K562 (cell line): ENCODE data around the gene KNTC1. TPM values are rescaled to one million over a fixed set of nuclear protein-coding genes. Genes with fewer than 3 reads are reported as not detected.

Source experiments
- ATAC-seq: fragments of 200-7000 bp; cut with Tn5 transposase; 3 replicates; pipeline ENCODE4 v1.9.1; 2020; ENCODE audit warnings: moderate library complexity
- BruUV-seq: library from RNA; stranded (reverse); fragments of 400-500 nt; replicated peaks from 2 replicates; lab custom pipeline; 2021; lab: Mats Ljungman, UMichigan
- CTCF ChIA-PET: fragments of 300-600 bp; formaldehyde crosslinking; extraction: SDS; loops from one replicate; lab custom pipeline; 2021; ENCODE audit warnings: low intra/inter-chr PET ratio; lab: Yijun Ruan, JAX
- POLR2A ChIA-PET: fragments of 300-600, 350-650 bp; sonication (Branson Sonifier 250); formaldehyde crosslinking; extraction: SDS; loops from one replicate; lab custom pipeline; 2021; ENCODE audit warnings: antibody characterized with exemption, inconsistent platforms; lab: Yijun Ruan, JAX
- DNase-seq, 4 experiments: peaks; one replicate each; pipeline versions ENCODE4 v3.0.0 to v3.0.0-alpha.2; 2011 to 2018; ENCODE audit warnings: low spot score in 3 of 4, mixed read lengths in 3 of 4; ENCODE audit errors: extremely low read depth in 1 of 4
- FAIRE-seq: peaks from 2 replicates; lab custom pipeline; 2011; peaks lifted over from hg19 to GRCh38; lab: Jason Lieb, UNC
- H2AFZ ChIP-seq: 2 replicates; pipeline ENCODE4 v1.6.0; 2011; ENCODE audit warnings: low read depth, low read length, control low read depth, inconsistent platforms
- H3K27ac ChIP-seq: fragments of 200-600 bp; 3 replicates; pipeline ENCODE4 v1.8.0; 2011; ENCODE audit warnings: low read depth, mild to moderate bottlenecking, control low read depth, inconsistent platforms, low read length, moderate library complexity, mixed read lengths; ENCODE audit errors: extremely low read depth
- H3K27me3 ChIP-seq, 2 experiments: fragments of 300-600 bp in 1 of 2; 2 replicates in 1 of 2; 3 replicates in 1 of 2; pipeline versions ENCODE4 v1.6.0 to v1.8.0; 2011; ENCODE audit warnings: inconsistent platforms in 2 of 2, low read length in 2 of 2, mild to moderate bottlenecking in 1 of 2, mixed read lengths in 1 of 2, moderate library complexity in 1 of 2; ENCODE audit not compliant: control insufficient read depth in 2 of 2, insufficient read depth in 2 of 2
- H3K36me3 ChIP-seq: fragments of 300-600 bp; 3 replicates; pipeline ENCODE4 v1.8.0; 2011; ENCODE audit warnings: mild to moderate bottlenecking, low read length, inconsistent platforms; ENCODE audit not compliant: control insufficient read depth, insufficient read depth
- H3K4me1 ChIP-seq, 2 experiments: fragments of 200-600 bp in 1 of 2; replicated peaks in 1 of 2; 2 replicates in 1 of 2; 3 replicates in 1 of 2; pipeline versions ENCODE4 v1.5.1 to v1.8.0; 2011; ENCODE audit warnings: inconsistent platforms in 2 of 2, low read length in 2 of 2, mild to moderate bottlenecking in 1 of 2, mixed read lengths in 1 of 2, moderate library complexity in 1 of 2; ENCODE audit not compliant: control insufficient read depth in 2 of 2, insufficient read depth in 2 of 2
- H3K4me2 ChIP-seq: 2 replicates; pipeline ENCODE4 v1.6.1; 2011; ENCODE audit warnings: low read length, control low read depth, inconsistent platforms, mixed read lengths; ENCODE audit not compliant: insufficient read depth
- H3K4me3 ChIP-seq: fragments of 200-600 bp; sonication (generic), shearing (Covaris generic); 2 replicates; pipeline ENCODE4 v1.5.1; 2016; ENCODE audit warnings: control low read depth, inconsistent platforms
- H3K79me2 ChIP-seq: fragments of 200-600 bp; 3 replicates; pipeline ENCODE4 v1.8.0; 2011; ENCODE audit warnings: low read length, inconsistent platforms; ENCODE audit not compliant: control insufficient read depth, insufficient read depth
- H3K9ac ChIP-seq, 2 experiments: 2 replicates each; pipeline versions ENCODE4 v1.6.0 to v1.6.1; 2011; ENCODE audit warnings: low read depth in 2 of 2, low read length in 2 of 2, control low read depth in 1 of 2, inconsistent platforms in 1 of 2, mild to moderate bottlenecking in 1 of 2, mixed read lengths in 1 of 2; ENCODE audit not compliant: insufficient read depth in 1 of 2
- H3K9me1 ChIP-seq: one replicate; pipeline ENCODE4 v1.6.0; 2011; ENCODE audit warnings: inconsistent platforms, mild to moderate bottlenecking, low read length, moderate library complexity; ENCODE audit not compliant: control insufficient read depth, insufficient read depth
- H3K9me3 ChIP-seq: replicated peaks from 2 replicates; pipeline ENCODE4 v1.5.1; 2011; ENCODE audit warnings: low read depth, low read length, inconsistent platforms; ENCODE audit not compliant: control insufficient read depth, insufficient read depth
- H4K20me1 ChIP-seq: replicated peaks from 2 replicates; pipeline ENCODE4 v1.6.1; 2011; ENCODE audit warnings: low read length, inconsistent platforms, mixed read lengths; ENCODE audit not compliant: control insufficient read depth, insufficient read depth
- C11orf30 ChIP-seq: fragments of 450-650 bp; IDR thresholded peaks from 2 replicates; pipeline ENCODE4 v1.6.1; 2016; ENCODE audit warnings: low read depth, mild to moderate bottlenecking
- CTBP1 ChIP-seq: fragments of 450-650 bp; IDR thresholded peaks from 2 replicates; pipeline ENCODE4 v1.6.1; 2016; ENCODE audit warnings: borderline replicate concordance
- DEAF1 ChIP-seq: fragments of 450-650 bp; formaldehyde crosslinking; IDR thresholded peaks from 2 replicates; pipeline ENCODE4 v1.4.0; 2020; ENCODE audit warnings: mild to moderate bottlenecking, moderate library complexity
- ELF4 ChIP-seq: fragments of 450-650 bp; formaldehyde crosslinking; IDR thresholded peaks from 2 replicates; pipeline ENCODE4 v1.4.0; 2022; ENCODE audit warnings: missing genetic modification characterization
- ETS1 ChIP-seq: conservative IDR thresholded peaks from 2 replicates; pipeline ENCODE4 v1.6.1; 2011; ENCODE audit warnings: low read depth, mild to moderate bottlenecking, low read length; ENCODE audit not compliant: control insufficient read depth
- ETV5 ChIP-seq: sonication (generic); formaldehyde crosslinking; IDR thresholded peaks from 2 replicates; pipeline ENCODE4 v1.4.0; 2020; ENCODE audit warnings: low read depth, mild to moderate bottlenecking, missing genetic modification reagents
- HEY1 ChIP-seq: fragments of 250-450 bp; sonication (Bioruptor Pico); IDR thresholded peaks from 2 replicates; pipeline ENCODE4 v1.5.0; 2020; ENCODE audit warnings: mild to moderate bottlenecking, moderate library complexity, borderline replicate concordance
- NR0B1 ChIP-seq: fragments of 450-650 bp; IDR thresholded peaks from one replicate; pipeline ENCODE4 v1.6.1; 2018; ENCODE audit warnings: mild to moderate bottlenecking, moderate library complexity; ENCODE audit not compliant: partially characterized antibody
- ZNF224 ChIP-seq: sonication (generic); formaldehyde crosslinking; IDR thresholded peaks from 2 replicates; pipeline ENCODE4 v1.8.0; 2022; ENCODE audit warnings: mild to moderate bottlenecking, missing genetic modification reagents
- ZNF316 ChIP-seq: fragments of 450-650 bp; IDR thresholded peaks from 2 replicates; pipeline ENCODE4 v1.6.1; 2016
- ZNF408 ChIP-seq: fragments of 250-450 bp; sonication (Bioruptor Pico); IDR thresholded peaks from 2 replicates; pipeline ENCODE4 v1.4.0; 2020; ENCODE audit warnings: low read depth, mild to moderate bottlenecking, moderate library complexity
- ZNF699 ChIP-seq: fragments of 250-450 bp; sonication (Bioruptor Pico); IDR thresholded peaks from 2 replicates; pipeline ENCODE4 v1.8.0; 2021; ENCODE audit warnings: mild to moderate bottlenecking, moderate library complexity; ENCODE audit not compliant: insufficient replicate concordance
- WGBS: fragments of 100-300 bp; shearing (Covaris generic); methylation state at CpG from one replicate; pipeline ENCODE4 v1.1.6; 2016; ENCODE audit warnings: low coverage, mixed read lengths; ENCODE audit not compliant: insufficient coverage; ENCODE audit errors: missing lambda C conversion rate; 5-methylcytosine and 5-hydroxymethylcytosine counted together
- in situ Hi-C: fragments of 300-500 bp; cut with MboI; formaldehyde crosslinking; loops from 4 replicates; pipeline ENCODE4 v1.15.0; 2018; ENCODE audit warnings: inconsistent platforms, mixed read lengths
- intact Hi-C: fragments of 100-400 bp; cut with micrococcal nuclease; formaldehyde crosslinking; loops from 2 replicates; pipeline ENCODE4 v1.14.2; 2022
- polyA plus RNA-seq, 8 experiments: library from polyadenylated mRNA; depleted of rRNA in 4 of 8; stranded (reverse) in 5 of 8; unstranded in 3 of 8; fragments of >200 nt; fragmentation: Nextera tagmentation in 2 of 8; fragmentation: Illumina TruSeq in 1 of 8; extraction: Ambion mirVana in 2 of 8; extraction: Trizol in 1 of 8; gene quantifications; 2 replicates each; pipeline versions ENCODE4 v1.2.1 to v1.2.3, GENCODE V29; 2011 to 2014; ENCODE audit warnings: inconsistent platforms in 1 of 8, missing spikeins in 1 of 8
- total RNA-seq, 7 experiments: library from RNA; depleted of rRNA in 6 of 7; stranded (reverse); fragments of >200 nt in 6 of 7; fragmentation: Illumina TruSeq in 2 of 7; extraction: Trizol in 2 of 7; gene quantifications; 2 replicates each; pipeline versions ENCODE4 v1.2.1 to v1.2.3, GENCODE V29; 2011 to 2021; ENCODE audit warnings: low replicate concordance in 1 of 7

The KNTC1 gene
- total and polyA plus RNA-seq, 9 of the 15 experiments (the other 6 are each of a cell fraction or from before 2014, with no cell fraction given): 38.9 to 135 (median 99.6) TPM

GRCh38 chr12:122596838-122597237 lies 69.8 kb downstream of the KNTC1 start:
- in situ Hi-C loops: no loop called here
- Histone ChIP-seq H3K9ac (no peak overlapping the region), H3K27me3 (no peaks in the 10 kb centered on the region), H3K79me2 (no peaks in the 10 kb centered on the region)
- POLR2A ChIA-PET: no interaction called here
- FAIRE-seq: no peak
- no peak for ATAC-seq
- TF ChIP-seq CTBP1: no peak
- peak; percentile 66 for TF ChIP-seq C11orf30
- TF ChIP-seq ZNF316: peak; percentile 82
- no peak for TF ChIP-seq ELF4
- no peak for TF ChIP-seq ETS1
- TF ChIP-seq HEY1 (CRISPR knock-in tag): no peak
- TF ChIP-seq, all 486 proteins: peak for 2
- Histone ChIP-seq H2AFZ (no peak overlapping the region), H3K36me3 (peaks cover 73% of the 10 kb centered on the region), H3K4me2 (no peak overlapping the region), H3K9me3 (no peaks in the 10 kb centered on the region), H3K9me1 (no peaks in the 10 kb centered on the region), H3K27ac (no peak overlapping the region), H4K20me1 (no peaks in the 10 kb centered on the region), H3K4me1 (no peaks in the 10 kb centered on the region; a peak in 1 of 5 replicates), H3K4me3 (no peak overlapping the region)
- BruUV-seq: no TSS peak
- CTCF ChIA-PET: no interaction called here
- DNase-seq: no peak
- intact Hi-C loops: no loop called here

GRCh38 chr12:122602456-122602855 lies 75.4 kb downstream of the KNTC1 start:
- H3K27me3 ChIP-seq: no peaks in the 10 kb centered on the region
- H3K36me3 ChIP-seq: peaks cover 69% of the 10 kb centered on the region
- no peak for DNase-seq
- 100% methylated on average over 2 of the region's 2 CpGs for WGBS
- in situ Hi-C loops (no loop called here), intact Hi-C loops (no loop called here)
- no peak overlapping the region for H3K4me2 ChIP-seq
- BruUV-seq: no TSS peak
- H2AFZ ChIP-seq: no peak overlapping the region
- no peaks in the 10 kb centered on the region for H3K9me1 ChIP-seq
- no peak overlapping the region for H3K27ac ChIP-seq
- no peaks in the 10 kb centered on the region for H3K9me3 ChIP-seq
- ChIA-PET POLR2A (interaction anchor here (1.8 kb wide), 1 partner anchor 9 kb away, joined by 4 read pairs; no protein-coding TSS in a partner anchor), CTCF (no interaction called here)
- no peak for FAIRE-seq
- H3K4me1 ChIP-seq: no peaks in the 10 kb centered on the region
- no peak for ATAC-seq
- H3K79me2 ChIP-seq: no peaks in the 10 kb centered on the region
- H3K4me3 ChIP-seq: no peak overlapping the region
- H3K9ac ChIP-seq: no peak overlapping the region
- H4K20me1 ChIP-seq: no peaks in the 10 kb centered on the region
- TF ChIP-seq NR0B1 (no peak), DEAF1 (CRISPR knock-in tag) (no peak), ZNF224 (CRISPR knock-in tag) (no peak), ETV5 (CRISPR knock-in tag) (no peak), ZNF408 (no peak), ZNF699 (CRISPR knock-in tag) (no peak)
